ENCODE measurements around the gene RMND1.

RMND1 gene

DNA sequence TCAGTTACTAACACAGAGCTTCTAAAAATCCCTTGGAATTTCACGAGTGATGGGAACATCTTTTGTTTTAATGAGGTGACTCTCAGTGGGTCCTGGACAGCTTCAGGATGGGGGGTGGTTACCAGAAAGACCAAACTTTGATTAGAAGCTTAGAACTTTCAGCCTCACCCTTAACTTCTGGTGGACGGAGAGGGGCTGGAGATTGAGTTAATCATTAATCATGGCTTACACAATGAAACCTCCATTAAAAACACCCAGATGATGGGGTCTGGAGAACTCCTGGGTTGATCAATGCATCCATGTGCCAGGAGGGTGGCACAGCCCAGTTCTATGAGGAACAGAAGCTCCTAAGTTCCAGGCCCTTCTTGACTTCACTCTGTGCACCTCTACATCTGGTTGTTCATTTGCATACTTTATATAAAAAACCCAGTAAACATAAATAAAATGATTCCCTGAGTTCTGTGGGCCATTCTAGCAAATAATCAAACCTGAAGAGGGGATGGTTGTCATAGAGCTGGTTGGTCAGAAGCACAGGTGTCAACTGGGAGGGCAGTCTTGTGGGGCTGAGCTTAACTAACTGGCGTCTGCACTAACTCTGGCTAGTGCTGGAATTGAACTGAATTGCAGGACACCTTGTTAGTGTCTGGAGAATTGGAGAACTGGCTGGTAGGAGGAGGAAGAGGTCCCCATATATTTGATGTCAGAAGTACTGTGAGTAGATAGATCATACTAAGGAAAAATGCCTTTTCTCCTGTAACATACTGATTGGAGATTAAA lies 10.3 kb downstream of the RMND1 start:
- no peak overlapping the region for H3K4me3 ChIP-seq (replicated peaks; ENCODE audit: insufficient read depth, low read length)
- no peak for DNase-seq (ENCODE audit: low read depth in 1 of 2, low spot score in 1 of 2)
- TF ChIP-seq, protein P1, sequence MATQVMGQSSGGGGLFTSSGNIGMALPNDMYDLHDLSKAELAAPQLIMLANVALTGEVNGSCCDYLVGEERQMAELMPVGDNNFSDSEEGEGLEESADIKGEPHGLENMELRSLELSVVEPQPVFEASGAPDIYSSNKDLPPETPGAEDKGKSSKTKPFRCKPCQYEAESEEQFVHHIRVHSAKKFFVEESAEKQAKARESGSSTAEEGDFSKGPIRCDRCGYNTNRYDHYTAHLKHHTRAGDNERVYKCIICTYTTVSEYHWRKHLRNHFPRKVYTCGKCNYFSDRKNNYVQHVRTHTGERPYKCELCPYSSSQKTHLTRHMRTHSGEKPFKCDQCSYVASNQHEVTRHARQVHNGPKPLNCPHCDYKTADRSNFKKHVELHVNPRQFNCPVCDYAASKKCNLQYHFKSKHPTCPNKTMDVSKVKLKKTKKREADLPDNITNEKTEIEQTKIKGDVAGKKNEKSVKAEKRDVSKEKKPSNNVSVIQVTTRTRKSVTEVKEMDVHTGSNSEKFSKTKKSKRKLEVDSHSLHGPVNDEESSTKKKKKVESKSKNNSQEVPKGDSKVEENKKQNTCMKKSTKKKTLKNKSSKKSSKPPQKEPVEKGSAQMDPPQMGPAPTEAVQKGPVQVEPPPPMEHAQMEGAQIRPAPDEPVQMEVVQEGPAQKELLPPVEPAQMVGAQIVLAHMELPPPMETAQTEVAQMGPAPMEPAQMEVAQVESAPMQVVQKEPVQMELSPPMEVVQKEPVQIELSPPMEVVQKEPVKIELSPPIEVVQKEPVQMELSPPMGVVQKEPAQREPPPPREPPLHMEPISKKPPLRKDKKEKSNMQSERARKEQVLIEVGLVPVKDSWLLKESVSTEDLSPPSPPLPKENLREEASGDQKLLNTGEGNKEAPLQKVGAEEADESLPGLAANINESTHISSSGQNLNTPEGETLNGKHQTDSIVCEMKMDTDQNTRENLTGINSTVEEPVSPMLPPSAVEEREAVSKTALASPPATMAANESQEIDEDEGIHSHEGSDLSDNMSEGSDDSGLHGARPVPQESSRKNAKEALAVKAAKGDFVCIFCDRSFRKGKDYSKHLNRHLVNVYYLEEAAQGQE (IDR thresholded peaks at IDR 0.05; ENCODE audit: insufficient replicate concordance, low read depth): no peak
- TF ChIP-seq SPI1 (IDR thresholded peaks at IDR 0.05; ENCODE audit: borderline replicate concordance, low read depth) (no peak), GABPA (IDR thresholded peaks at IDR 0.05; ENCODE audit: low read depth) (no peak), POLR2AphosphoS5 (IDR thresholded peaks at IDR 0.05; ENCODE audit: low read depth) (no peak)
- TF ChIP-seq, protein P2, sequence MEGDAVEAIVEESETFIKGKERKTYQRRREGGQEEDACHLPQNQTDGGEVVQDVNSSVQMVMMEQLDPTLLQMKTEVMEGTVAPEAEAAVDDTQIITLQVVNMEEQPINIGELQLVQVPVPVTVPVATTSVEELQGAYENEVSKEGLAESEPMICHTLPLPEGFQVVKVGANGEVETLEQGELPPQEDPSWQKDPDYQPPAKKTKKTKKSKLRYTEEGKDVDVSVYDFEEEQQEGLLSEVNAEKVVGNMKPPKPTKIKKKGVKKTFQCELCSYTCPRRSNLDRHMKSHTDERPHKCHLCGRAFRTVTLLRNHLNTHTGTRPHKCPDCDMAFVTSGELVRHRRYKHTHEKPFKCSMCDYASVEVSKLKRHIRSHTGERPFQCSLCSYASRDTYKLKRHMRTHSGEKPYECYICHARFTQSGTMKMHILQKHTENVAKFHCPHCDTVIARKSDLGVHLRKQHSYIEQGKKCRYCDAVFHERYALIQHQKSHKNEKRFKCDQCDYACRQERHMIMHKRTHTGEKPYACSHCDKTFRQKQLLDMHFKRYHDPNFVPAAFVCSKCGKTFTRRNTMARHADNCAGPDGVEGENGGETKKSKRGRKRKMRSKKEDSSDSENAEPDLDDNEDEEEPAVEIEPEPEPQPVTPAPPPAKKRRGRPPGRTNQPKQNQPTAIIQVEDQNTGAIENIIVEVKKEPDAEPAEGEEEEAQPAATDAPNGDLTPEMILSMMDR (IDR thresholded peaks at IDR 0.05; ENCODE audit: insufficient read depth, low read length): no peak
- no peak overlapping the region for H3K27ac ChIP-seq (replicated peaks)
- H3K27me3 ChIP-seq (ENCODE audit: insufficient read depth, poor library complexity, severe bottlenecking): no peaks in the 10 kb centered on the region

DNA sequence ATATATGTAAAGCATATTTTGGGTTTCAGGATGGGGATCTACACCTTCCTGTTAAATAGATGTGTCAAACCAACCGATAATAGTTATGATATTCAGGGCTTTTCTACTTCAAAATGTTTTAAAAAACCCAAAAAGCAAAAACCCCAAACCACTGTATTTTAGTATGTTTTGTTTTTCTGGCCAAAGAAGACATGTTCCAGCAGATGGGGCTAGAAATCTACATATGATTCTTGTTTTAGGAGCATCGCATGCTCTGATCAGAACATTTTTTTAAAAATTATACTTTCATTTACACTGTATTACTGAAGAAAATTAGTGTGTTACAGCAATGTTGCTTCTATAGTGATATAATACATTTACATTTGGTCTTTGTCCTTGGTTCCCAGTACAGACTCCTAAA lies 11.0 kb downstream of the RMND1 start:
- no peak for DNase-seq (ENCODE audit: low read depth in 1 of 2, low spot score in 1 of 2)
- H3K27ac ChIP-seq (replicated peaks): no peak overlapping the region
- H3K27me3 ChIP-seq (ENCODE audit: insufficient read depth, poor library complexity, severe bottlenecking): no peaks in the 10 kb centered on the region
- no peak overlapping the region for H3K4me3 ChIP-seq (replicated peaks; ENCODE audit: insufficient read depth, low read length)
- TF ChIP-seq GABPA (IDR thresholded peaks at IDR 0.05; ENCODE audit: low read depth) (no peak), POLR2AphosphoS5 (IDR thresholded peaks at IDR 0.05; ENCODE audit: low read depth) (no peak), SPI1 (IDR thresholded peaks at IDR 0.05; ENCODE audit: borderline replicate concordance, low read depth) (no peak)
- TF ChIP-seq, protein P2 (IDR thresholded peaks at IDR 0.05; ENCODE audit: insufficient read depth, low read length): no peak
- TF ChIP-seq, protein P1 (IDR thresholded peaks at IDR 0.05; ENCODE audit: insufficient replicate concordance, low read depth): no peak

DNA sequence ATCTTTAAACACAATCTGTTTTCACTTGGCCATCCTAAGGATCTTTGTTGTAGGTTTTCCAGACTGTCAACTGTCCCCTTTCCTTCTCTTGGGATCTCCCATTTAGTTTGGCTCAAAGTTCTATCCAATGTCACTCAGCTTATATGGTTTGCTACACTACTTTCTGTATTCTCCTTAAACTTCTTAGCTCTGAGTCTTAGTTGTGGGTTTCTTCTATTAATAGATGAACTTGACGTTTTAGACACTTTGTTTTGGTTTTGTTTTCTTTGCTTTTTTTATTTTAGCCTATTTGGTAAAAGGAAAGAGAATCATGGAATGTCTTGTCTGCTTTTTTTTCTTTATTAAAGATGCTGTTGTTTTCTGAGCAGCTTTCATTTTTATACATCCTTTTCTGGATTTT lies 11.4 kb downstream of the RMND1 start:
- DNase-seq (ENCODE audit: low read depth in 1 of 2, low spot score in 1 of 2): no peak
- no peaks in the 10 kb centered on the region for H3K27me3 ChIP-seq (ENCODE audit: insufficient read depth, poor library complexity, severe bottlenecking)
- TF ChIP-seq, protein P2 (IDR thresholded peaks at IDR 0.05; ENCODE audit: insufficient read depth, low read length): no peak
- no peak for TF ChIP-seq POLR2AphosphoS5 (IDR thresholded peaks at IDR 0.05; ENCODE audit: low read depth)
- TF ChIP-seq, protein P1 (IDR thresholded peaks at IDR 0.05; ENCODE audit: insufficient replicate concordance, low read depth): no peak
- TF ChIP-seq GABPA (IDR thresholded peaks at IDR 0.05; ENCODE audit: low read depth): no peak
- no peak for TF ChIP-seq SPI1 (IDR thresholded peaks at IDR 0.05; ENCODE audit: borderline replicate concordance, low read depth)
- no peak overlapping the region for H3K4me3 ChIP-seq (replicated peaks; ENCODE audit: insufficient read depth, low read length)
- no peak overlapping the region for H3K27ac ChIP-seq (replicated peaks)
